ENCODE results near the gene SFMBT2.

Gene SFMBT2

DNA sequence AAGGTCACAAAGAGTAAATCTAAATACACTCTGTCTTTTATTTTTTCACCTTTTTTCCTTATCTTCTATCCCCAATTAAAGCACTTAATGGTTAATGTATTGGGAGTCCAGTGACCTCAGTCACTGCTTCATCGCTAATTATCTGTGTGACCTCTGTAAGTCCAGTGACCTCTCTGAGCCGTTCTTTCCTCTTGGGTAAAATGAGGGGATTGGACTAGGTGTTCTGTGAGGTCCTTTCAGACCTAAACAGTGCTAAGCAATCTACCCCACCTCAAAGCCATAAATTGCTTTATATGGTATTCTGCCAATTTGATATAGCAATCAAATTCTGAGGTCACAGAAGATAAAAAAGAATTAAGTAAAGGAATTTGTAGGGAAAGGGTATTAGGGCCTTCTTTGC lies 3.9 kb upstream of the SFMBT2 start:
- no peaks in the 10 kb centered on the region for H3K36me3 ChIP-seq (ENCODE audit: control insufficient read depth in 4 of 4, insufficient read depth in 4 of 4, low read length in 3 of 4)
- H3K4me3 ChIP-seq (ENCODE audit: control insufficient read depth in 1 of 7, extremely low read depth in 1 of 7, insufficient read depth in 4 of 7, low read depth in 2 of 7, low read length in 6 of 7): no peak overlapping the region
- H3K9me3 ChIP-seq (ENCODE audit: control extremely low read depth in 1 of 5, control insufficient read depth in 4 of 5, insufficient read depth in 2 of 5, low read depth in 1 of 5, low read length in 4 of 5): no peaks in the 10 kb centered on the region
- no peak overlapping the region for H3K27ac ChIP-seq (ENCODE audit: insufficient read depth in 1 of 2, low read depth in 1 of 2, low read length in 2 of 2, poor library complexity in 1 of 2, severe bottlenecking in 2 of 2)
- WGBS (ENCODE audit: insufficient coverage): no CpG with 5 or more reads among the region's 2 CpGs
- no peak for DNase-seq
- POLR2A ChIA-PET: no interaction called here
- CTCF ChIA-PET: no interaction called here
- peaks cover 5 to 35% (median 17%) of the 10 kb centered on the region in 5 experiments for H3K27me3 ChIP-seq (replicated peaks in 2 of 5; ENCODE audit: control insufficient read depth in 4 of 5, insufficient read depth in 5 of 5, low read length in 4 of 5)
- H3K4me1 ChIP-seq (ENCODE audit: control extremely low read depth in 1 of 4, control insufficient read depth in 4 of 4, insufficient read depth in 4 of 4, low read length in 3 of 4): peaks cover 0 to 27% (median 22%) of the 10 kb centered on the region in 4 experiments

DNA sequence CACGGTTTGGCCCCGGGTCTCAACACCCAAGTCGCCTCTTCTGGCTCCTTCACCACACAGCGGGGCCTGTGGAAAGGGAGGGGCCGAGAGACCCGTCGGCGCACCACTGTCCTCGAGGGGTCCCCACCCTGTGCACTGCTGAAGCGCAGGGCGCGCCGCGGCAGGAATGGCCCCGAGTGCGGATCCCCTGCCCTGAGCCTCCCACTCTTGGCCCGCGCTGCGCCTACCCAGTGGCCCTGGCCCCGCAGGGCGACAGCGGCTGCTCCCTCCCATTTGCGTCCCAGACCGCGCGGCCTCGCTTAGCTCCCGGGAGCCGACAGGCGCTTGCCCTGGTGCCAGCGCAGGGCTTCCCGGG lies 2.1 kb upstream of the SFMBT2 start:
- Histone ChIP-seq H3K36me3 (ENCODE audit: control insufficient read depth in 4 of 4, insufficient read depth in 4 of 4, low read length in 3 of 4) (no peaks in the 10 kb centered on the region), H3K9me3 (ENCODE audit: control extremely low read depth in 1 of 5, control insufficient read depth in 4 of 5, insufficient read depth in 2 of 5, low read depth in 1 of 5, low read length in 4 of 5) (no peaks in the 10 kb centered on the region), H3K4me1 (ENCODE audit: control extremely low read depth in 1 of 4, control insufficient read depth in 4 of 4, insufficient read depth in 4 of 4, low read length in 3 of 4) (peaks cover 0 to 44% (median 40%) of the 10 kb centered on the region in 4 experiments), H3K27me3 (replicated peaks in 2 of 5; ENCODE audit: control insufficient read depth in 4 of 5, insufficient read depth in 5 of 5, low read length in 4 of 5) (peaks cover 5 to 39% (median 17%) of the 10 kb centered on the region in 5 experiments), H3K4me3 (ENCODE audit: control insufficient read depth in 1 of 7, extremely low read depth in 1 of 7, insufficient read depth in 4 of 7, low read depth in 2 of 7, low read length in 6 of 7) (peak overlapping the region in 6 of 7 experiments; percentile 30 to 79 (median 64)), H3K27ac (ENCODE audit: insufficient read depth in 1 of 2, low read depth in 1 of 2, low read length in 2 of 2, poor library complexity in 1 of 2, severe bottlenecking in 2 of 2) (no peak overlapping the region)
- 1% methylated on average over 27 of the region's 32 CpGs for WGBS (ENCODE audit: insufficient coverage)
- ChIA-PET CTCF (interaction anchor here (1.0 to 1.1 kb wide), 2 partner anchors 9 to 151 kb away, joined by 3 read pairs; no protein-coding TSS in a partner anchor), POLR2A (no interaction called here)
- DNase-seq: no peak

DNA sequence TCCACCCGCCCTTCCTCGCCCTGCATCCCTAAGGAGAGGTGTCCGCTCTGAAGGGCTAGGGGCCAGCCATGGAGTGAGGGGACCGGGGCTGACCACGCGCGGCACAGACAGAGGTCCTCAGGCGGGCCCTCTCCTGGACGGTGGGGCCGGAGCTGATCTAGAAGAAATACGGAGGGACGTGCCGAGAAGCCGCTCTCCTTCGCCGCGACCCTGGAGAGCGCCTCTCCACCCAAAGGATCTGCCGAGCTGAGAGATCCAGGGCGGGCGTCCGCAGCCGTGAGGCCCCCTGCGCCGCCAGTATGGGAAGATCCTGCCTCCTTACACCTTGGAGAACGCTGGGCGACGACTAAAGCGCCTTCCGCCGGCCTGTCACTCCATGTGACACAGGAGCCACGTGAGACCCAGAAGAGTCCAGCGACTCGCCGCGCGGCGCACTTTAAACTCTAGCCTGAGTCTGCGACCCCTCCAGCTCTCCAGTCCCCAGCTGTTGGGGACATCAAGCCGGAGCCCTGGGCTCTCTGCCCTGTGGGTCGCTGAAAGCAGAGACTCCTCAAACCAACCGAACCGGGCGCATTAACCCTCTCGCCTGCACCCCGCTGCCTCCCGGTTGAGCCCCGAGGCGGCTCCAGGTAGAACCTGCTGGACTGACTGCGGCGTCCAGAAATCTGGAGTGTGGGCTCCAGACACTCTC lies 1.5 kb upstream of the SFMBT2 start:
- peak in 2 of 3 donors; percentile 42 to 55 for DNase-seq
- Histone ChIP-seq H3K9me3 (ENCODE audit: control extremely low read depth in 1 of 5, control insufficient read depth in 4 of 5, insufficient read depth in 2 of 5, low read depth in 1 of 5, low read length in 4 of 5) (no peaks in the 10 kb centered on the region), H3K36me3 (ENCODE audit: control insufficient read depth in 4 of 4, insufficient read depth in 4 of 4, low read length in 3 of 4) (no peaks in the 10 kb centered on the region), H3K27ac (ENCODE audit: insufficient read depth in 1 of 2, low read depth in 1 of 2, low read length in 2 of 2, poor library complexity in 1 of 2, severe bottlenecking in 2 of 2) (no peak overlapping the region), H3K4me1 (ENCODE audit: control extremely low read depth in 1 of 4, control insufficient read depth in 4 of 4, insufficient read depth in 4 of 4, low read length in 3 of 4) (peaks cover 0 to 50% (median 45%) of the 10 kb centered on the region in 4 experiments), H3K4me3 (ENCODE audit: control insufficient read depth in 1 of 7, extremely low read depth in 1 of 7, insufficient read depth in 4 of 7, low read depth in 2 of 7, low read length in 6 of 7) (peak overlapping the region in 6 of 7 experiments; percentile 30 to 79 (median 64)), H3K27me3 (replicated peaks in 2 of 5; ENCODE audit: control insufficient read depth in 4 of 5, insufficient read depth in 5 of 5, low read length in 4 of 5) (peaks cover 5 to 43% (median 17%) of the 10 kb centered on the region in 5 experiments)
- ChIA-PET POLR2A (no interaction called here), CTCF (interaction anchor here (0.6 to 1.7 kb wide), 9 partner anchors 9 to 1002 kb away, joined by 3 to 6 read pairs (median 4); no protein-coding TSS in a partner anchor)
- WGBS (ENCODE audit: insufficient coverage): 2% methylated on average over 50 of the region's 51 CpGs

DNA sequence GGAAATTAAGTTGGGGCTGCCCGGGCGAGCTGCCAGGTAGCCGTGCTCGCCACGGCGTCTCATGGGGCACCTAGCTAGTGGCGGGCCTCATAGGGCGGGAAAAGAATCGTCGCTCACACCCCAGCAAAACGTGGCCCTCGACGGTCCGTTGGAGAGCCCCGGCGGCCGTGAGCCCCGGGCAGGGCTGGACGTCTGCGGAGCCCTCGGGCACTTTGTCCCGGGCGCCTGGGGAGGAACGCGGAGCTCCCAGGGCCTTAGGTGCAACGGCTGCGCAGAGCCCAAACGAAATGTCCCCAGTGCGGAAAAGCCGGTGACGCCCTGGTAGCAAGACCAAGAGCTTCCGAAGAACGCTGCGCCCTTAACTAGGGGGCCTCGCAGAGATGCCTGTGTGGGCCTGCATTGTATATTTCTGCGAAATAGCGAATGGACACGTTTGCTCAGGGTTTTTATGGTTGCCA lies 866 bp upstream of the SFMBT2 start:
- Histone ChIP-seq H3K36me3 (ENCODE audit: control insufficient read depth in 4 of 4, insufficient read depth in 4 of 4, low read length in 3 of 4) (no peaks in the 10 kb centered on the region), H3K4me3 (ENCODE audit: control insufficient read depth in 1 of 7, extremely low read depth in 1 of 7, insufficient read depth in 4 of 7, low read depth in 2 of 7, low read length in 6 of 7) (peak overlapping the region in 6 of 7 experiments; percentile 19 to 85 (median 71)), H3K9me3 (ENCODE audit: control extremely low read depth in 1 of 5, control insufficient read depth in 4 of 5, insufficient read depth in 2 of 5, low read depth in 1 of 5, low read length in 4 of 5) (no peaks in the 10 kb centered on the region), H3K4me1 (ENCODE audit: control extremely low read depth in 1 of 4, control insufficient read depth in 4 of 4, insufficient read depth in 4 of 4, low read length in 3 of 4) (peaks cover 0 to 56% (median 49%) of the 10 kb centered on the region in 4 experiments), H3K27me3 (replicated peaks in 2 of 5; ENCODE audit: control insufficient read depth in 4 of 5, insufficient read depth in 5 of 5, low read length in 4 of 5) (peaks cover 5 to 45% (median 17%) of the 10 kb centered on the region in 5 experiments), H3K27ac (ENCODE audit: insufficient read depth in 1 of 2, low read depth in 1 of 2, low read length in 2 of 2, poor library complexity in 1 of 2, severe bottlenecking in 2 of 2) (no peak overlapping the region)
- 4% methylated on average over 38 of the region's 38 CpGs for WGBS (ENCODE audit: insufficient coverage)
- POLR2A ChIA-PET: no interaction called here
- CTCF ChIA-PET: interaction anchor here (0.6 to 1.7 kb wide), 8 partner anchors 13 to 1001 kb away, joined by 3 to 6 read pairs (median 4); no protein-coding TSS in a partner anchor
- DNase-seq: peak in 2 of 3 donors; percentile 52 to 60

DNA sequence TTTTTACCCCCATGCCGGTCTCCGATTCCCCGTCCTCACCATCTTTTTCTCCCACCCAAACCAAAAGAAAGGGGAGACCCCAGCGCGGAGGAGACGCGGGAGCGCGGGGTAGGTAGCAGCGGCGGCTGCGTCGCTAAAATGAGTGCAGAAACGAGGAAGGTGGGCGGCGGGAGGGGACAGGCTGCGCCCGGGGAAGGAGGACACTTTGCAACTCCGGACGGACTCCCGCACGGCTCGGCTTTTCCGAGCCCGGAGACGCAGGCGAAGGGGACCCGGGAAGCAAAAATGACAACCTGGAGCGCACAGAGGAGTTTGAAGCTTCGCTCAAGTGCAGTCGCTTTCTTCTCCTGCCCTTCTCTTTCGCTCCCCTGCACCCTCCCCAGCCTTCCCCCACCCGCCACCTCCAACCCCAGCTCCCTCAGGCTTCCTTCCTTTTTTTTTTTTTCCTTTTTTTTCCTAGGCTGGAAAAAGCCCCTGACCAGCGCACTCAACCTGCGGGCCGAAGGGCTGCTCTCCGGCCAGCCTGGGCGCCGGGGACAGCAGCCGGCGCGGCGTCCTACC lies 453 bp downstream of the SFMBT2 start:
- Histone ChIP-seq H3K4me3 (ENCODE audit: control insufficient read depth in 1 of 7, extremely low read depth in 1 of 7, insufficient read depth in 4 of 7, low read depth in 2 of 7, low read length in 6 of 7) (peak overlapping the region; percentile 64 to 90 (median 79)), H3K4me1 (ENCODE audit: control extremely low read depth in 1 of 4, control insufficient read depth in 4 of 4, insufficient read depth in 4 of 4, low read length in 3 of 4) (peaks cover 0 to 56% (median 52%) of the 10 kb centered on the region in 4 experiments), H3K9me3 (ENCODE audit: control extremely low read depth in 1 of 5, control insufficient read depth in 4 of 5, insufficient read depth in 2 of 5, low read depth in 1 of 5, low read length in 4 of 5) (no peaks in the 10 kb centered on the region), H3K27ac (ENCODE audit: insufficient read depth in 1 of 2, low read depth in 1 of 2, low read length in 2 of 2, poor library complexity in 1 of 2, severe bottlenecking in 2 of 2) (peak overlapping the region in 1 of 2 experiments; percentile 70), H3K36me3 (ENCODE audit: control insufficient read depth in 4 of 4, insufficient read depth in 4 of 4, low read length in 3 of 4) (no peaks in the 10 kb centered on the region), H3K27me3 (replicated peaks in 2 of 5; ENCODE audit: control insufficient read depth in 4 of 5, insufficient read depth in 5 of 5, low read length in 4 of 5) (peaks cover 5 to 45% (median 17%) of the 10 kb centered on the region in 5 experiments)
- ChIA-PET POLR2A (interaction anchor here (0.7 kb wide), 1 partner anchor 22 kb away, joined by 4 read pairs; no protein-coding TSS in a partner anchor), CTCF (interaction anchor here (0.6 to 1.7 kb wide), 5 partner anchors 34 to 740 kb away, joined by 3 to 6 read pairs (median 3); no protein-coding TSS in a partner anchor)
- 0% methylated on average over 38 of the region's 43 CpGs for WGBS (ENCODE audit: insufficient coverage)
- peak in 2 of 3 donors; percentile 33 to 48 for DNase-seq

DNA sequence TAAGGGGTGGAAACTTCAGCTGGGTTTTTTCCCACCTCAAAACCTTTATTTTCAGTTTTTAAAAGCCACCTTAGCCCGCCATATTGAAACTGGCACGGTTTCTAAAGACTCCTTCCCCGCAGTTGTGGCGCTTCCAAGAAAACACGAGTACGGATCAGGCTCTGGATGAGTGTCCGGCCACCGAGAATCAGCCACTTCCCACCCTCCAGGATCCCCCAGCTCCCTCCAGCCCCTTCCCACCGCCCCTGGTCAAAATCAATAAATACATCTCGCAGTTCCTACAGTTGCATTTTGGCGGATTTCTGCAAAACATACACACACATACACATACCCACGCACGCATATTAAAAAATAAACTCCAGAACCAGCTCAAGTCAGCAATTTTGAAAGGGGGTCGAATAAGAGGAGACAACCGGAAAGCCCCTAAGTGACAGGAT lies 1.1 kb downstream of the SFMBT2 start:
- peaks cover 5 to 44% (median 17%) of the 10 kb centered on the region in 5 experiments for H3K27me3 ChIP-seq (replicated peaks in 2 of 5; ENCODE audit: control insufficient read depth in 4 of 5, insufficient read depth in 5 of 5, low read length in 4 of 5)
- H3K4me1 ChIP-seq (ENCODE audit: control extremely low read depth in 1 of 4, control insufficient read depth in 4 of 4, insufficient read depth in 4 of 4, low read length in 3 of 4): peaks cover 0 to 56% (median 52%) of the 10 kb centered on the region in 4 experiments
- peak in 2 of 3 donors; percentile 41 to 49 for DNase-seq
- H3K36me3 ChIP-seq (ENCODE audit: control insufficient read depth in 4 of 4, insufficient read depth in 4 of 4, low read length in 3 of 4): peaks cover 0 to 3% (median 0%) of the 10 kb centered on the region in 4 experiments
- H3K4me3 ChIP-seq (ENCODE audit: control insufficient read depth in 1 of 7, extremely low read depth in 1 of 7, insufficient read depth in 4 of 7, low read depth in 2 of 7, low read length in 6 of 7): peak overlapping the region; percentile 64 to 90 (median 79)
- 0% methylated on average over 13 of the region's 15 CpGs for WGBS (ENCODE audit: insufficient coverage)
- peak overlapping the region in 1 of 2 experiments; percentile 70 for H3K27ac ChIP-seq (ENCODE audit: insufficient read depth in 1 of 2, low read depth in 1 of 2, low read length in 2 of 2, poor library complexity in 1 of 2, severe bottlenecking in 2 of 2)
- CTCF ChIA-PET: interaction anchor here (0.8 to 1.5 kb wide), 6 partner anchors 35 to 739 kb away, joined by 3 to 7 read pairs (median 3); no protein-coding TSS in a partner anchor
- POLR2A ChIA-PET: interaction anchor here (0.6 kb wide), 1 partner anchor 35 kb away, joined by 4 read pairs; no protein-coding TSS in a partner anchor
- H3K9me3 ChIP-seq (ENCODE audit: control extremely low read depth in 1 of 5, control insufficient read depth in 4 of 5, insufficient read depth in 2 of 5, low read depth in 1 of 5, low read length in 4 of 5): no peaks in the 10 kb centered on the region

Measured in common myeloid progenitor, CD34-positive (primary cell).